Measurements from ENCODE around the gene KRT33A.

The KRT33A gene

GRCh38 chr17:41301204-41301790 is 49.3 kb downstream of the KRT33A start:
- DNase-seq: no peak

- DNase-seq: no peak
These were observed 52.0 kb downstream of the KRT33A start for GRCh38 chr17:41298458-41299135.

- no peak for DNase-seq
These were observed 53.8 kb downstream of the KRT33A start for GRCh38 chr17:41296846-41297245.

All from activated CD4-positive, alpha-beta T cell treated with anti-CD3 and anti-CD28 coated beads, Interleukin-2, amount 50 U/mL, for 1 hour (primary cell).